ENCODE data around the gene UCHL1.

DNA sequence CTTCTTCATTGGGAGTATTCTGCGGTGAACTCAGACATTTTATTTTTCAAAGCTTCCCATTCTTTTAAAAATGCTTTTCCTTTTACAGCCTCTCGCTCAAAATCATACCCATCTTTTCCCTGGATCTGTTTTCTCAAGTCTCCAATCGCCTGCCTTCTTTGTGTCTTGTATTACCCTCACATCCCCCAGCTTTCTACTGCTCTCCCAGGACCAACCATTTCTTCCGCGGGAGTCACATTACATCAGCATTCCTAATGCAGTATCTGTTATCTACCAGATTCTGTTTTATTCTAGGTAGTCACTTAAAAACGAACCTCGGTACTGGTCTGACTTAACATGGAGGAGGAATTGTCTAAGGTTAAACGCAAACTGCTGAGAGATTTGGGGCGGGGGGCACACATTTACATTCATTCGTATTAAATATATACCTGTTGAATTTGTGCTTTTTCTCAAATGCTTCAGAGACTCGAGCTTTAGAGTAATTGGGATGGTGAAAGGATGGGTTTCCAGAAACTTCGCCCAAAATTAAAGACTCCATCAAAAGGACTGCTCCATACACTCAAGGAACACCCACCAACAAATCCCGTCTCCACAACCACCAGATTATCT lies 493 bp upstream of the UCHL1 start:
- TF ChIP-seq RAD21 (CRISPR knock-in tag; IDR thresholded peaks at IDR 0.05) (no peak), SSRP1 (CRISPR knock-in tag; IDR thresholded peaks at IDR 0.05) (no peak), ONECUT2 (CRISPR knock-in tag; IDR thresholded peaks at IDR 0.05) (no peak), IKZF1 (IDR thresholded peaks at IDR 0.05) (no peak), STAG1 (CRISPR knock-in tag; IDR thresholded peaks at IDR 0.05) (no peak)
- TF ChIP-seq, protein P1, sequence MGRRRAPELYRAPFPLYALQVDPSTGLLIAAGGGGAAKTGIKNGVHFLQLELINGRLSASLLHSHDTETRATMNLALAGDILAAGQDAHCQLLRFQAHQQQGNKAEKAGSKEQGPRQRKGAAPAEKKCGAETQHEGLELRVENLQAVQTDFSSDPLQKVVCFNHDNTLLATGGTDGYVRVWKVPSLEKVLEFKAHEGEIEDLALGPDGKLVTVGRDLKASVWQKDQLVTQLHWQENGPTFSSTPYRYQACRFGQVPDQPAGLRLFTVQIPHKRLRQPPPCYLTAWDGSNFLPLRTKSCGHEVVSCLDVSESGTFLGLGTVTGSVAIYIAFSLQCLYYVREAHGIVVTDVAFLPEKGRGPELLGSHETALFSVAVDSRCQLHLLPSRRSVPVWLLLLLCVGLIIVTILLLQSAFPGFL (CRISPR knock-in tag; IDR thresholded peaks at IDR 0.05) = no peak
- TF ChIP-seq, protein P2, sequence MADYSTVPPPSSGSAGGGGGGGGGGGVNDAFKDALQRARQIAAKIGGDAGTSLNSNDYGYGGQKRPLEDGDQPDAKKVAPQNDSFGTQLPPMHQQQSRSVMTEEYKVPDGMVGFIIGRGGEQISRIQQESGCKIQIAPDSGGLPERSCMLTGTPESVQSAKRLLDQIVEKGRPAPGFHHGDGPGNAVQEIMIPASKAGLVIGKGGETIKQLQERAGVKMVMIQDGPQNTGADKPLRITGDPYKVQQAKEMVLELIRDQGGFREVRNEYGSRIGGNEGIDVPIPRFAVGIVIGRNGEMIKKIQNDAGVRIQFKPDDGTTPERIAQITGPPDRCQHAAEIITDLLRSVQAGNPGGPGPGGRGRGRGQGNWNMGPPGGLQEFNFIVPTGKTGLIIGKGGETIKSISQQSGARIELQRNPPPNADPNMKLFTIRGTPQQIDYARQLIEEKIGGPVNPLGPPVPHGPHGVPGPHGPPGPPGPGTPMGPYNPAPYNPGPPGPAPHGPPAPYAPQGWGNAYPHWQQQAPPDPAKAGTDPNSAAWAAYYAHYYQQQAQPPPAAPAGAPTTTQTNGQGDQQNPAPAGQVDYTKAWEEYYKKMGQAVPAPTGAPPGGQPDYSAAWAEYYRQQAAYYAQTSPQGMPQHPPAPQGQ (CRISPR knock-in tag; IDR thresholded peaks at IDR 0.05; ENCODE audit: borderline replicate concordance) = no peak
- TF ChIP-seq, protein P3, sequence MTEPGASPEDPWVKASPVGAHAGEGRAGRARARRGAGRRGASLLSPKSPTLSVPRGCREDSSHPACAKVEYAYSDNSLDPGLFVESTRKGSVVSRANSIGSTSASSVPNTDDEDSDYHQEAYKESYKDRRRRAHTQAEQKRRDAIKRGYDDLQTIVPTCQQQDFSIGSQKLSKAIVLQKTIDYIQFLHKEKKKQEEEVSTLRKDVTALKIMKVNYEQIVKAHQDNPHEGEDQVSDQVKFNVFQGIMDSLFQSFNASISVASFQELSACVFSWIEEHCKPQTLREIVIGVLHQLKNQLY (CRISPR knock-in tag; IDR thresholded peaks at IDR 0.05) = no peak
- TF ChIP-seq, protein P4, sequence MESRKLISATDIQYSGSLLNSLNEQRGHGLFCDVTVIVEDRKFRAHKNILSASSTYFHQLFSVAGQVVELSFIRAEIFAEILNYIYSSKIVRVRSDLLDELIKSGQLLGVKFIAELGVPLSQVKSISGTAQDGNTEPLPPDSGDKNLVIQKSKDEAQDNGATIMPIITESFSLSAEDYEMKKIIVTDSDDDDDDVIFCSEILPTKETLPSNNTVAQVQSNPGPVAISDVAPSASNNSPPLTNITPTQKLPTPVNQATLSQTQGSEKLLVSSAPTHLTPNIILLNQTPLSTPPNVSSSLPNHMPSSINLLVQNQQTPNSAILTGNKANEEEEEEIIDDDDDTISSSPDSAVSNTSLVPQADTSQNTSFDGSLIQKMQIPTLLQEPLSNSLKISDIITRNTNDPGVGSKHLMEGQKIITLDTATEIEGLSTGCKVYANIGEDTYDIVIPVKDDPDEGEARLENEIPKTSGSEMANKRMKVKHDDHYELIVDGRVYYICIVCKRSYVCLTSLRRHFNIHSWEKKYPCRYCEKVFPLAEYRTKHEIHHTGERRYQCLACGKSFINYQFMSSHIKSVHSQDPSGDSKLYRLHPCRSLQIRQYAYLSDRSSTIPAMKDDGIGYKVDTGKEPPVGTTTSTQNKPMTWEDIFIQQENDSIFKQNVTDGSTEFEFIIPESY (CRISPR knock-in tag; IDR thresholded peaks at IDR 0.05) = no peak
- TF ChIP-seq, protein P5, sequence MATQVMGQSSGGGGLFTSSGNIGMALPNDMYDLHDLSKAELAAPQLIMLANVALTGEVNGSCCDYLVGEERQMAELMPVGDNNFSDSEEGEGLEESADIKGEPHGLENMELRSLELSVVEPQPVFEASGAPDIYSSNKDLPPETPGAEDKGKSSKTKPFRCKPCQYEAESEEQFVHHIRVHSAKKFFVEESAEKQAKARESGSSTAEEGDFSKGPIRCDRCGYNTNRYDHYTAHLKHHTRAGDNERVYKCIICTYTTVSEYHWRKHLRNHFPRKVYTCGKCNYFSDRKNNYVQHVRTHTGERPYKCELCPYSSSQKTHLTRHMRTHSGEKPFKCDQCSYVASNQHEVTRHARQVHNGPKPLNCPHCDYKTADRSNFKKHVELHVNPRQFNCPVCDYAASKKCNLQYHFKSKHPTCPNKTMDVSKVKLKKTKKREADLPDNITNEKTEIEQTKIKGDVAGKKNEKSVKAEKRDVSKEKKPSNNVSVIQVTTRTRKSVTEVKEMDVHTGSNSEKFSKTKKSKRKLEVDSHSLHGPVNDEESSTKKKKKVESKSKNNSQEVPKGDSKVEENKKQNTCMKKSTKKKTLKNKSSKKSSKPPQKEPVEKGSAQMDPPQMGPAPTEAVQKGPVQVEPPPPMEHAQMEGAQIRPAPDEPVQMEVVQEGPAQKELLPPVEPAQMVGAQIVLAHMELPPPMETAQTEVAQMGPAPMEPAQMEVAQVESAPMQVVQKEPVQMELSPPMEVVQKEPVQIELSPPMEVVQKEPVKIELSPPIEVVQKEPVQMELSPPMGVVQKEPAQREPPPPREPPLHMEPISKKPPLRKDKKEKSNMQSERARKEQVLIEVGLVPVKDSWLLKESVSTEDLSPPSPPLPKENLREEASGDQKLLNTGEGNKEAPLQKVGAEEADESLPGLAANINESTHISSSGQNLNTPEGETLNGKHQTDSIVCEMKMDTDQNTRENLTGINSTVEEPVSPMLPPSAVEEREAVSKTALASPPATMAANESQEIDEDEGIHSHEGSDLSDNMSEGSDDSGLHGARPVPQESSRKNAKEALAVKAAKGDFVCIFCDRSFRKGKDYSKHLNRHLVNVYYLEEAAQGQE (IDR thresholded peaks at IDR 0.05; ENCODE audit: borderline replicate concordance in 1 of 2, low read depth in 1 of 2, low read length in 2 of 2) = no peak
